ENCODE data around the gene SMIM24.

DNA sequence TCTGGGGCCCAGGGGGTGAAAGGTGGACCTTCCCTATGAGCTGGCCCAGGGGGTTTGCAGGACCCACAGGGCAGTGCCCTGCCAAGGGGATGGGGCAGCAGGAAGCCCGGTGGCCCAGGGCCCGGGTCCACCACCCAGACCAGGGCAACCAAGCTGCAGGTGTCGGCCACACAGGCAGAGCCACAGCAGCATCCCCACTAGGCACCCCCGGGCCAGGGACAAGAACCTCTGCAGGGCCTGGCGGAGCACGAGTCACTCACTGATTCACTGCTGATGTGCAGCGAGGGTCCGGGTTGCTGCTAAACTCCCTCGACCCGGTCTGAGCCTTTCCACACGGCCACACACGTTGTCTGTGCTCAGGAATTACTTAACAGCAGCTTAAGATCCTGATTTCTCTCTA is 34.6 kb upstream of the SMIM24 start:
- no peak for TF ChIP-seq POLR2A (IDR thresholded peaks at IDR 0.05)
- TF ChIP-seq, protein P1, sequence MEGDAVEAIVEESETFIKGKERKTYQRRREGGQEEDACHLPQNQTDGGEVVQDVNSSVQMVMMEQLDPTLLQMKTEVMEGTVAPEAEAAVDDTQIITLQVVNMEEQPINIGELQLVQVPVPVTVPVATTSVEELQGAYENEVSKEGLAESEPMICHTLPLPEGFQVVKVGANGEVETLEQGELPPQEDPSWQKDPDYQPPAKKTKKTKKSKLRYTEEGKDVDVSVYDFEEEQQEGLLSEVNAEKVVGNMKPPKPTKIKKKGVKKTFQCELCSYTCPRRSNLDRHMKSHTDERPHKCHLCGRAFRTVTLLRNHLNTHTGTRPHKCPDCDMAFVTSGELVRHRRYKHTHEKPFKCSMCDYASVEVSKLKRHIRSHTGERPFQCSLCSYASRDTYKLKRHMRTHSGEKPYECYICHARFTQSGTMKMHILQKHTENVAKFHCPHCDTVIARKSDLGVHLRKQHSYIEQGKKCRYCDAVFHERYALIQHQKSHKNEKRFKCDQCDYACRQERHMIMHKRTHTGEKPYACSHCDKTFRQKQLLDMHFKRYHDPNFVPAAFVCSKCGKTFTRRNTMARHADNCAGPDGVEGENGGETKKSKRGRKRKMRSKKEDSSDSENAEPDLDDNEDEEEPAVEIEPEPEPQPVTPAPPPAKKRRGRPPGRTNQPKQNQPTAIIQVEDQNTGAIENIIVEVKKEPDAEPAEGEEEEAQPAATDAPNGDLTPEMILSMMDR (IDR thresholded peaks at IDR 0.05 in 4 of 5, conservative IDR thresholded peaks at IDR 0.05 in 1 of 5), result no peak

Measured in gastrocnemius medialis (tissue), 4 donors.